NCI-H226 (cell line): ENCODE data around the gene TSSK1B.
A peak's percentile ranks its signal among the peaks of the same experiment; 100 is the strongest.
"Not testable (repeated sequence)": the region's sequence is repeated elsewhere in the genome, so short reads cannot be mapped to it uniquely, and the experiment has no call there.

Experiments
- DNase-seq: peaks from one replicate; pipeline ENCODE4 v3.0.0-alpha.2; 2015

Gene TSSK1B

GRCh38 chr5:113434889-113435288, at the start of gene TSSK1B:
Gene TSSK1B, minus strand, starts transcription at chr5:113434989. Its CDS starts 150 bp downstream, at chr5:113434839.
- no peak for DNase-seq

GRCh38 chr5:113480243-113480642, 45.5 kb upstream of the TSSK1B start:
- no peak for DNase-seq

- DNase-seq = no peak
These were observed 43.9 kb upstream of the TSSK1B start for GRCh38 chr5:113478691-113479090.

- peak; percentile 61 for DNase-seq
These were observed 39.4 kb upstream of the TSSK1B start for GRCh38 chr5:113474100-113474728.

GRCh38 chr5:113463032-113463431, 28.2 kb upstream of the TSSK1B start:
- no peak for DNase-seq

- DNase-seq = not testable (repeated sequence)
These were observed 22.3 kb upstream of the TSSK1B start for GRCh38 chr5:113457106-113457505.

- DNase-seq = no peak
These were observed 18.2 kb upstream of the TSSK1B start for GRCh38 chr5:113452941-113453340.

GRCh38 chr5:113451797-113452196, 17.0 kb upstream of the TSSK1B start:
- no peak for DNase-seq

- peak; percentile 22 for DNase-seq
These were observed 16.1 kb upstream of the TSSK1B start for GRCh38 chr5:113450929-113451328.

- no peak for DNase-seq
These were observed 15.7 kb upstream of the TSSK1B start for GRCh38 chr5:113450462-113450861.

GRCh38 chr5:113448252-113448651, 13.5 kb upstream of the TSSK1B start:
- no peak for DNase-seq

GRCh38 chr5:113447498-113448050, 12.8 kb upstream of the TSSK1B start:
- no peak for DNase-seq

GRCh38 chr5:113446358-113446927, 11.7 kb upstream of the TSSK1B start:
- no peak for DNase-seq

GRCh38 chr5:113437111-113437510, 2.3 kb upstream of the TSSK1B start:
- DNase-seq = no peak

- DNase-seq = no peak
These were observed 786 bp upstream of the TSSK1B start for GRCh38 chr5:113435575-113435974.

- no peak for DNase-seq
These were observed 752 bp downstream of the TSSK1B start for GRCh38 chr5:113433862-113434612.

GRCh38 chr5:113433071-113433470, 1.7 kb downstream of the TSSK1B start:
- DNase-seq = no peak

- DNase-seq = no peak
These were observed 6.8 kb downstream of the TSSK1B start for GRCh38 chr5:113427871-113428574.

GRCh38 chr5:113425909-113426308, 8.9 kb downstream of the TSSK1B start:
- no peak for DNase-seq

GRCh38 chr5:113421693-113422092, 13.1 kb downstream of the TSSK1B start:
- DNase-seq = no peak

GRCh38 chr5:113405530-113405929, 29.3 kb downstream of the TSSK1B start:
- DNase-seq = no peak

- DNase-seq = no peak
These were observed 30.5 kb downstream of the TSSK1B start for GRCh38 chr5:113404269-113404668.

- not testable (repeated sequence) for DNase-seq
These were observed 36.8 kb downstream of the TSSK1B start for GRCh38 chr5:113397986-113398385.
